Nephron (organoid): ENCODE data around the gene FEM1C.

Source experiments
- H3K27ac Mint-ChIP-seq, 3 experiments: 2 replicates each; pipeline ENCODE4 v1.8.0; 2020; ENCODE audit warnings: mixed read lengths in 3 of 3, mild to moderate bottlenecking in 2 of 3, moderate library complexity in 1 of 3
- H3K27me3 Mint-ChIP-seq: 2 replicates; pipeline ENCODE4 v1.8.0; 2021; ENCODE audit warnings: low read depth, mild to moderate bottlenecking, moderate library complexity, mixed read lengths
- H3K36me3 Mint-ChIP-seq: 2 replicates; pipeline ENCODE4 v1.8.0; 2020; ENCODE audit warnings: low read depth, mixed read lengths
- H3K4me1 Mint-ChIP-seq: 2 replicates; pipeline ENCODE4 v1.8.0; 2020; ENCODE audit warnings: mixed read lengths
- H3K4me3 Mint-ChIP-seq, 3 experiments: 2 replicates each; pipeline ENCODE4 v1.8.0; 2020; ENCODE audit warnings: mild to moderate bottlenecking in 3 of 3, mixed read lengths in 3 of 3, moderate library complexity in 2 of 3
- H3K9me3 Mint-ChIP-seq: 2 replicates; pipeline ENCODE4 v1.8.0; 2020; ENCODE audit warnings: mixed read lengths
- CTCF ChIP-seq, 3 experiments: fragments of 200-600 bp; sonication (generic); IDR thresholded peaks; one replicate each; pipeline ENCODE4 v1.5.0; 2021; ENCODE audit warnings: antibody characterized with exemption in 3 of 3; ENCODE audit not compliant: unreplicated experiment in 3 of 3

Gene FEM1C

GRCh38 chr5:115565233-115565632 lies 20.7 kb upstream of the FEM1C start:
- Mint-ChIP-seq H3K9me3 (no peaks in the 10 kb centered on the region), H3K27ac (no peak overlapping the region), H3K4me3 (no peak overlapping the region), H3K27me3 (no peaks in the 10 kb centered on the region), H3K4me1 (no peaks in the 10 kb centered on the region), H3K36me3 (no peaks in the 10 kb centered on the region)
- no peak for TF ChIP-seq CTCF (IDR thresholded peaks at IDR 0.05; ENCODE audit: unreplicated experiment in 3 of 3)

- H3K4me1 Mint-ChIP-seq: no peaks in the 10 kb centered on the region
- no peaks in the 10 kb centered on the region for H3K27me3 Mint-ChIP-seq
- no peak overlapping the region for H3K4me3 Mint-ChIP-seq
- no peak for TF ChIP-seq CTCF (IDR thresholded peaks at IDR 0.05; ENCODE audit: unreplicated experiment in 3 of 3)
- H3K36me3 Mint-ChIP-seq: no peaks in the 10 kb centered on the region
- H3K27ac Mint-ChIP-seq: no peak overlapping the region
- no peaks in the 10 kb centered on the region for H3K9me3 Mint-ChIP-seq
Observed at GRCh38 chr5:115561176-115561575, 16.6 kb upstream of the FEM1C start.

- Mint-ChIP-seq H3K4me1 (no peaks in the 10 kb centered on the region), H3K27me3 (no peaks in the 10 kb centered on the region), H3K36me3 (no peaks in the 10 kb centered on the region), H3K4me3 (no peak overlapping the region), H3K9me3 (no peaks in the 10 kb centered on the region), H3K27ac (no peak overlapping the region)
- no peak for TF ChIP-seq CTCF (IDR thresholded peaks at IDR 0.05; ENCODE audit: unreplicated experiment in 3 of 3)
Observed at GRCh38 chr5:115559524-115559923, 14.9 kb upstream of the FEM1C start.

DNA sequence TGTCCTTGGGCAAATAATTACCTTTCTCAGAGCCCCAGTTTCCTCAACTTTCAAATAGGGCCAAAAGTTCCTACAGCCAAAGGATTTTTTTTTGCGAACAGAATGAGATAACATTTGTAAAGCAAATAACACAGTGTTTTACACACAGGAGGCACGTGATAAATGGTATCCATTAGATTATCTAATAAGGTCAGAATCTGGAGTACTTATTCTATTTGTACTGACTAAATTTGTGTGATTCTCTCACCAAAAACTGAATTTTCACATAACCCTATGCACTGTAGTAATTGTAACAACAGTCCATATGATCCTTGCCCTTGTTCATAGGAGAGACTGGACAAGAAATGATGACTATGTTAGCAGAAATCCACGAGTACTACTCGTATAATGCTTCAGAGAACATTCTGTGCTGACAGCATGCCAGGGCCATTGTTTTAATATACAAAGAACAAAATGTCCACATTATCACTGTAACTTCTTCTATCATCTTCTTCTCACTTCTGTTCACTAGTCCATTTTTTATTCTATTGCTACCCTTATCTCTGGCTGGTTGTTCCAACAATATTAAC lies 13.9 kb upstream of the FEM1C start:
- Mint-ChIP-seq H3K27ac (no peak overlapping the region), H3K27me3 (no peaks in the 10 kb centered on the region), H3K9me3 (no peaks in the 10 kb centered on the region), H3K4me3 (no peak overlapping the region), H3K36me3 (no peaks in the 10 kb centered on the region), H3K4me1 (no peaks in the 10 kb centered on the region)
- no peak for TF ChIP-seq CTCF (IDR thresholded peaks at IDR 0.05; ENCODE audit: unreplicated experiment in 3 of 3)

DNA sequence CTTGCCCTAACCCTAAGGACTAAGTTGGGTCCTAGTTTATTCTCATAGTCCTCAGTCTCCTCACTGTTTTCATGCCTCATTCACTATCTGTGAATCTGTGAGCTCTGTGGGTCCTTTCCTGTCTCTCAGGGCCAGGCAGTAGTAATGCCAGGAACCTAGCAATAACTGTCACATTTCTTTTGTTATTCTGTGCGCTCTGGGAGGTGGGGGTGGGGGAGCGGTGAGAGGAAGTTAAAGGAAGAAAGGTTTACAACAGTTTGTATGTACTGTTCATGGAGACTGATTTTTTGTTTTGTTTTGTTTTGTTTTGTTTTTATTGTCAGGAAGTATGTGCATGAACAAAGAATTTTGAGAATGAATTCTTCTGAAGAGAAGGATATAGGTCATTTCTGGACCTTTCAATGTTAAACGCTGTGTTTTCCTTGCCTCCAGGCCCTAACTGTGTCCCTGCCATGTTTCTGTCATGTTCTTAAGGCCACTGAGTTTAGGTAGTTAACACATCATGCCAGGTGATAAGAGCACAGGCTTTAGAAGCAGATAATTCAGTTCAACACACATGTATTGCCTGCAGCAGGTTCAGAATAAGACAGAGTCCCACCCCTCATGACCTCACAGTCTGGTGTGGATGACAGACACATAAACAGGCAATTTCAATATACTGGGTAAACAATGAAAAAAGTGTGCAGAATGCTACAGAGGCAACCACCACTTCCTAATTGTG lies 13.3 kb upstream of the FEM1C start:
- Mint-ChIP-seq H3K27ac (no peak overlapping the region), H3K9me3 (no peaks in the 10 kb centered on the region), H3K4me1 (no peaks in the 10 kb centered on the region), H3K36me3 (no peaks in the 10 kb centered on the region), H3K27me3 (no peaks in the 10 kb centered on the region), H3K4me3 (no peak overlapping the region)
- no peak for TF ChIP-seq CTCF (IDR thresholded peaks at IDR 0.05; ENCODE audit: unreplicated experiment in 3 of 3)

GRCh38 chr5:115556276-115556675 lies 11.7 kb upstream of the FEM1C start:
- Mint-ChIP-seq H3K4me1 (no peaks in the 10 kb centered on the region), H3K9me3 (no peaks in the 10 kb centered on the region), H3K27me3 (peaks cover 7% of the 10 kb centered on the region), H3K4me3 (no peak overlapping the region), H3K27ac (no peak overlapping the region), H3K36me3 (no peaks in the 10 kb centered on the region)
- no peak for TF ChIP-seq CTCF (IDR thresholded peaks at IDR 0.05; ENCODE audit: unreplicated experiment in 3 of 3)
